OCI-LY1 (cell line): Measurements from ENCODE around the gene C1orf105.
"Not testable (repeated sequence)": the region's sequence is repeated elsewhere in the genome, so short reads cannot be mapped to it uniquely, and the experiment has no call there.

Source experiments
- H2AFZ ChIP-seq: fragments of 200-600 bp; sonication (generic), shearing (Covaris generic); 2 replicates; pipeline ENCODE4 v1.6.0; 2014; ENCODE audit warnings: antibody characterized with exemption, mild to moderate bottlenecking, low read length
- H3F3A ChIP-seq: fragments of 200-600 bp; sonication (generic), shearing (Covaris generic); 2 replicates; pipeline ENCODE4 v1.6.0; 2014; ENCODE audit warnings: mild to moderate bottlenecking, antibody characterized with exemption, low read length, moderate library complexity; ENCODE audit not compliant: insufficient read depth
- H3K27ac ChIP-seq: fragments of 200-600 bp; sonication (generic); 2 replicates; pipeline ENCODE4 v1.5.1; 2014; ENCODE audit warnings: low read length, mixed run types, mild to moderate bottlenecking, low read depth; ENCODE audit not compliant: poor library complexity, severe bottlenecking
- H3K27me3 ChIP-seq: fragments of 200-600 bp; sonication (generic); 2 replicates; pipeline ENCODE4 v1.6.0; 2014; ENCODE audit warnings: antibody characterized with exemption, mild to moderate bottlenecking, low read length, moderate library complexity; ENCODE audit not compliant: insufficient read depth
- H3K36me3 ChIP-seq: fragments of 200-600 bp; sonication (generic); 2 replicates; pipeline ENCODE4 v1.6.1; 2014; ENCODE audit warnings: mild to moderate bottlenecking, antibody characterized with exemption, low read length, moderate library complexity, mixed read lengths; ENCODE audit not compliant: insufficient read depth
- H3K4me1 ChIP-seq: fragments of 200-600 bp; sonication (generic); 2 replicates; pipeline ENCODE4 v1.5.1; 2014; ENCODE audit warnings: mild to moderate bottlenecking, low read length, moderate library complexity; ENCODE audit not compliant: insufficient read depth, severe bottlenecking
- H3K4me2 ChIP-seq: fragments of 200-600 bp; sonication (generic), shearing (Covaris generic); 2 replicates; pipeline ENCODE4 v1.6.1; 2014; ENCODE audit warnings: low read length
- H3K4me3 ChIP-seq: fragments of 200-600 bp; sonication (generic); 2 replicates; pipeline ENCODE4 v1.5.1; 2014; ENCODE audit warnings: low read length, low read depth, mild to moderate bottlenecking, mixed read lengths; ENCODE audit not compliant: poor library complexity, severe bottlenecking
- H3K79me2 ChIP-seq: fragments of 200-600 bp; shearing (Covaris generic); 2 replicates; pipeline ENCODE4 v1.6.1; 2016; ENCODE audit warnings: mixed run types, low read length, mixed read lengths; ENCODE audit not compliant: insufficient read depth
- H3K9ac ChIP-seq: fragments of 200-600 bp; sonication (generic), shearing (Covaris generic); 2 replicates; pipeline ENCODE4 v1.6.1; 2014; ENCODE audit warnings: mild to moderate bottlenecking, low read length, mixed read lengths
- H3K9me2 ChIP-seq: fragments of 200-600 bp; sonication (generic), shearing (Covaris generic); 2 replicates; pipeline ENCODE4 v1.6.1; 2014; ENCODE audit warnings: low read depth, mild to moderate bottlenecking, low read length, mixed read lengths
- H3K9me3 ChIP-seq: fragments of 200-600 bp; shearing (Covaris generic); 2 replicates; pipeline ENCODE4 v1.6.1; 2014; ENCODE audit warnings: low read length, mixed read lengths
- H4K20me1 ChIP-seq: fragments of 200-600 bp; sonication (generic), shearing (Covaris generic); 2 replicates; pipeline ENCODE4 v1.6.0; 2016; ENCODE audit warnings: mild to moderate bottlenecking, low read length; ENCODE audit not compliant: insufficient read depth
- CTCF ChIP-seq: fragments of 200-600 bp; sonication (generic), shearing (Covaris generic); IDR thresholded peaks from 2 replicates; pipeline ENCODE4 v1.5.1; 2017; ENCODE audit warnings: mild to moderate bottlenecking, antibody characterized with exemption, low read length, moderate library complexity, mixed read lengths
- EZH2 ChIP-seq: fragments of 200-600 bp; sonication (generic), shearing (Covaris generic); IDR thresholded peaks from 2 replicates; pipeline ENCODE4 v1.8.0; 2017; ENCODE audit warnings: borderline replicate concordance, mixed run types, mild to moderate bottlenecking, antibody characterized with exemption, low read length, moderate library complexity, mixed read lengths

Gene C1orf105

DNA sequence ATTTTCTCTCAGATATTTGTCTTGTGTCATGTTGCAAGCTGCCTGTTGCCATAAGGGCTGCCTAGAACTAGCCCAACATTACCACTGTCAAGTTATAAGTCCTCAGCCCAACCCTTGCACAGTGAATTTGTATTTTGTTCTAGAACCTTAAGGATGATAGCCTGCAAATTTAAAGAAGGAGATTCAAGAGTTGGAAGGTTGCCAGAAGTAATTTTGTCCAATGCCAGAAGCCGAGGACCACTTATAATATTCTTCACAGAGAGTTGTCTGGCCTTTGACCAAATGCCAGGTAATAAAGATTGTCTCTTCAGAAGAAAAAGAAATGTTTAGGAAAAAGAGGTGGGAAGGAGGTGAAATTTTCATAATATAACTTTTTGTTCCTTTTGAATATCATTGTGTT is 71.9 kb downstream of the C1orf105 start:
- H3K27me3 ChIP-seq = peaks cover 5% of the 10 kb centered on the region; the same call in 1 of the 2 replicates

DNA sequence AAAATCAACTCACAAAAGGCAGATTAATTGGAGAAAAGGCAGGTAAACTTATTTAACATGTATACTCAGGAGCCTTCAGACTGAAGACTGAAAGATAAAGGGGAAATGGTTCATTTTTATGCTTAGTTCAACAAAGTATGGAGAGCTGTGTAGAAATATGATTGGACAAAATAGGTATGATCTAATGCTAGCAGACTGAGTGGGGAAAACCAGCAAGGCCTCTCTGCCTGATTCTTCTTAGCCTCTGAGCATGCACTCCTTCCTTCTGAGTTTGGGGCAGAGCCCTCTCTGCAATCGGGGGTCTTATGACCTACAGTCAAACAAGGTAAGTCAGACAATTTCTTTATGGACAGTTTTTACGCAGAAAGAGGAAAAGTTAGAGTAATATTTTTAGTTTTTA is 73.7 kb downstream of the C1orf105 start:
- peaks cover 5% of the 10 kb centered on the region; the same call in 1 of the 2 replicates for H3K27me3 ChIP-seq
- TF ChIP-seq EZH2 = no peak
- no peak for TF ChIP-seq CTCF
- no peak overlapping the region for H3K9ac ChIP-seq
- H3K27ac ChIP-seq = no peak overlapping the region
- H3K9me3 ChIP-seq = no peaks in the 10 kb centered on the region
- H2AFZ ChIP-seq = no peak overlapping the region
- H4K20me1 ChIP-seq = no peaks in the 10 kb centered on the region
- H3K4me1 ChIP-seq = no peaks in the 10 kb centered on the region
- H3K79me2 ChIP-seq = no peaks in the 10 kb centered on the region
- no peak overlapping the region for H3K4me3 ChIP-seq
- H3K36me3 ChIP-seq = no peaks in the 10 kb centered on the region
- no peaks in the 10 kb centered on the region for H3K9me2 ChIP-seq
- no peak overlapping the region for H3K4me2 ChIP-seq
- no peaks in the 10 kb centered on the region for H3F3A ChIP-seq

More for the DNA sequence above, 71.9 kb downstream of the C1orf105 start:
- Histone ChIP-seq H3K79me2 (no peaks in the 10 kb centered on the region), H4K20me1 (no peaks in the 10 kb centered on the region), H3K9me3 (no peaks in the 10 kb centered on the region), H3K4me2 (no peak overlapping the region), H3K9ac (no peak overlapping the region), H3K4me3 (no peak overlapping the region), H3K9me2 (no peaks in the 10 kb centered on the region), H3F3A (no peaks in the 10 kb centered on the region), H3K4me1 (no peaks in the 10 kb centered on the region), H2AFZ (no peak overlapping the region), H3K36me3 (no peaks in the 10 kb centered on the region), H3K27ac (no peak overlapping the region)
- no peak for TF ChIP-seq EZH2
- TF ChIP-seq CTCF = no peak

DNA sequence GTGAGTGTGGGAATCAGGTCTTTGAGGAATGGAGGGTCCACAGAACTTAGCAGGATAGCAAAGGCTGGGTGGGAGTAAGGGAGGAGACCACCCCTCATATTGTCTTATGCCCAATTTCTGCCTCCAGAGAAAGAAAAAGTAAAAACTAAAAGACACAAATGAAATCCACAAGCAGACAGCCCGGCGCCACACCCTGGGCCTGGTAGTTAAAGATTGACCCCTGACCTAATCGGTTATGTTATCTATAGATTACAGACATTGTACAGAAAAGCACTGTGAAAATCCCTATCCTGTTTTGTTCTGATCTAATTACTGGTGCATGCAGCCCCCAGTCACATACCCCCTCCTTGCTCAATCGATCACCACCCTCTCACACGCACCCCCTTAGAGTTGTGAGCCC is 75.6 kb downstream of the C1orf105 start:
- not testable (repeated sequence) for H3K4me2 ChIP-seq, H3K79me2 ChIP-seq, H3K4me1 ChIP-seq, H3K36me3 ChIP-seq, H3K27ac ChIP-seq, H3K4me3 ChIP-seq, H3K9me2 ChIP-seq, H3K9ac ChIP-seq, H3K9me3 ChIP-seq, H3K27me3 ChIP-seq, H2AFZ ChIP-seq, H3F3A ChIP-seq, H4K20me1 ChIP-seq

GRCh38 chr1:172496678-172497077 is 76.2 kb downstream of the C1orf105 start:
- Histone ChIP-seq H3K4me2 (no peak overlapping the region), H3K36me3 (no peaks in the 10 kb centered on the region), H3K79me2 (no peaks in the 10 kb centered on the region), H2AFZ (no peak overlapping the region), H3K4me1 (no peaks in the 10 kb centered on the region), H3K4me3 (no peak overlapping the region), H3K27ac (no peak overlapping the region), H3K9me3 (no peaks in the 10 kb centered on the region), H3K9ac (no peak overlapping the region), H3K9me2 (no peaks in the 10 kb centered on the region), H3K27me3 (no peaks in the 10 kb centered on the region), H3F3A (no peaks in the 10 kb centered on the region), H4K20me1 (no peaks in the 10 kb centered on the region)
- TF ChIP-seq CTCF (no peak), EZH2 (no peak)
